Naive thymus-derived CD4-positive, alpha-beta T cell (primary cell): Measurements from ENCODE around the gene DENND4B. TPM values are rescaled to one million over a fixed set of nuclear protein-coding genes. Genes with fewer than 3 reads are reported as not detected.
A peak's percentile ranks its signal among the peaks of the same experiment; 100 is the strongest.

Source experiments
- ATAC-seq: fragments of 150-1000 bp; cut with Tn5 transposase; 2 replicates; pipeline ENCODE4 v1.10.0; 2021; ENCODE audit warnings: mild to moderate bottlenecking, moderate library complexity
- CTCF ChIA-PET: fragments of 350-600 bp; sonication (Branson Sonifier 250); formaldehyde crosslinking; loops from one replicate; lab custom pipeline; 2021; ENCODE audit warnings: antibody characterized with exemption; lab: Charles Lee
- POLR2A ChIA-PET: fragments of 350-600 bp; sonication (Branson Sonifier 250); formaldehyde crosslinking; loops from one replicate; lab custom pipeline; 2021; ENCODE audit warnings: antibody characterized with exemption, inconsistent platforms; lab: Charles Lee
- DNase-seq, 9 donors: peaks; one replicate each; pipeline versions ENCODE4 v3.0.0 to v3.0.0-alpha.2; 2020 to 2022; ENCODE audit warnings: mixed read lengths in 1 of 9
- H3K27ac ChIP-seq: one replicate; pipeline ENCODE4 v1.7.0; 2013; ENCODE audit warnings: mild to moderate bottlenecking, low read depth, low read length, moderate library complexity
- H3K27me3 ChIP-seq, 2 donors: one replicate each; pipeline ENCODE4 v1.7.0; 2013; ENCODE audit warnings: low read length in 2 of 2, mild to moderate bottlenecking in 2 of 2, moderate library complexity in 2 of 2; ENCODE audit not compliant: control insufficient read depth in 2 of 2, insufficient read depth in 2 of 2
- H3K36me3 ChIP-seq, 3 experiments: 1 replicate in 2 of 3; 2 replicates in 1 of 3; pipeline ENCODE4 v1.7.0; 2013; ENCODE audit warnings: low read length in 3 of 3, mild to moderate bottlenecking in 3 of 3, moderate library complexity in 1 of 3; ENCODE audit not compliant: insufficient read depth in 3 of 3, control insufficient read depth in 2 of 3
- H3K4me1 ChIP-seq, 2 donors: one replicate each; pipeline ENCODE4 v1.7.0; 2013; ENCODE audit warnings: low read length in 2 of 2, mild to moderate bottlenecking in 2 of 2, moderate library complexity in 1 of 2; ENCODE audit not compliant: control insufficient read depth in 2 of 2, insufficient read depth in 2 of 2
- H3K4me3 ChIP-seq: 2 replicates; pipeline ENCODE4 v1.7.0; 2013; ENCODE audit warnings: mild to moderate bottlenecking, low read length
- H3K9me3 ChIP-seq, 3 experiments: 1 replicate in 2 of 3; 2 replicates in 1 of 3; pipeline ENCODE4 v1.7.0; 2013; ENCODE audit warnings: low read length in 3 of 3; ENCODE audit not compliant: control insufficient read depth in 2 of 3
- H3K27ac Mint-ChIP-seq, 9 donors: one replicate each; pipeline ENCODE4 v1.8.0; 2020 to 2022; ENCODE audit warnings: mixed read lengths in 9 of 9, mild to moderate bottlenecking in 8 of 9, moderate library complexity in 5 of 9, inconsistent platforms in 2 of 9
- H3K27me3 Mint-ChIP-seq, 5 donors: one replicate each; pipeline ENCODE4 v1.8.0; 2021 to 2022; ENCODE audit warnings: mixed read lengths in 5 of 5, mild to moderate bottlenecking in 1 of 5
- H3K36me3 Mint-ChIP-seq, 5 donors: one replicate each; pipeline ENCODE4 v1.8.0; 2020 to 2022; ENCODE audit warnings: mixed read lengths in 5 of 5, mild to moderate bottlenecking in 3 of 5, inconsistent platforms in 1 of 5
- H3K4me1 Mint-ChIP-seq, 7 donors: one replicate each; pipeline ENCODE4 v1.8.0; 2020 to 2022; ENCODE audit warnings: mixed read lengths in 7 of 7, mild to moderate bottlenecking in 3 of 7, inconsistent platforms in 1 of 7
- H3K4me3 Mint-ChIP-seq, 10 donors: one replicate each; pipeline ENCODE4 v1.8.0; 2020 to 2022; ENCODE audit warnings: mild to moderate bottlenecking in 10 of 10, mixed read lengths in 10 of 10, moderate library complexity in 6 of 10, inconsistent platforms in 2 of 10
- H3K9me3 Mint-ChIP-seq, 11 donors: one replicate each; pipeline ENCODE4 v1.8.0; 2020 to 2022; ENCODE audit warnings: mixed read lengths in 11 of 11, mild to moderate bottlenecking in 4 of 11, inconsistent platforms in 1 of 11, moderate library complexity in 1 of 11
- intact Hi-C, 2 donors: fragments of 100-400 bp; cut with micrococcal nuclease; formaldehyde crosslinking; loops; one replicate each; pipeline ENCODE4 v1.15.1; 2023
- polyA plus RNA-seq, 2 donors: library from polyadenylated mRNA; unstranded; fragments of 300-500 nt; fragmentation: Illumina TruSeq; gene quantifications; one replicate each; pipeline ENCODE4 v1.2.3, GENCODE V29; 2021
- total RNA-seq, 6 experiments: library from RNA in 5 of 6; stranded (reverse) in 5 of 6; gene quantifications; 1 replicate in 5 of 6; 2 replicates in 1 of 6; pipeline ENCODE4 v1.2.3 and lab custom pipeline; 2021 to 2026

Gene DENND4B
- total and polyA plus RNA-seq, 7 experiments from 2014 or later = 12.5 to 223 (median 170) TPM

DNA sequence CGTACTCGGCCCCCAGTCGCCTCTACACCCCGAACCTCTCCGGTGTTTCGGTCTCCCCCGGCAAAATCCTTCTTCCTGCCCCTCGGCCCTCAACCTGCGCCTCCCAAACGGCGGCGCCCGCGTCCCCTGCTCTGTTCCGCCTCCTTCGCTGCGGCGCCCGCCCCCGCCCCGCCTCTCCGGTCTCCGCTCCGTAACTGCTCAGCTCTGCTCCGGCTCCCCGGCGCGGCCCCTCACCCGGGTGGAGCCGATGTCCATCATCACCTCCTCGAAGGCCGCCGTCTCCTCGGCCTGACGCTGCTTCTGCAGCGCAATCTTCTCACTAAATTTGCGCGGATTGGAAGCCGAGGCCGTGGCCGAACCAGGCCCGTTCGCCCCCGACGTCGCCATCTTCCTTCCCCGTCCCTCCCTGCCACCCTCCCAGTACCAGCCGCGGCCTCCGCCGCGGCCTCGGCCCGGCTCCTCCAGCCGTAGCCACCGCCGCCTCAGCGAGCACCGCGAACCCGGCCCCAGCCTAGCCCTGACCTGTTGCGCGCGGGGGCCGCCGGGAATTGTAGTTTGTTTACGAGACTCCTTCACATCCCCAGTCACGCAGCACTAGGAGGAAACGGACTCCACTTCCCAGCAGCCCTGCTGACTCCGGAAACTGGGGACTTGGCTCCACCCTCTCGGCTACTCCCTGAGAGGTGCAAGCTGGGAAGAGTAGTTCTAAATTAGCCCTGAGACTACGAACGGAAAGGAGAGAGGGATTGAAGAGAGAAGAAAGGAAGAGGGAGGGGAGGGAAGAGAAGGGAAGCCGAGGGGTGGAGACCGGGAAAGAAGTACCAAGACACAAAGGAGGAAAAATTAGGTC is 11.8 kb upstream of the DENND4B start, which contains the start of gene CRTC2:
Gene CRTC2 (minus strand): TSS at position 502 of the 850 bp plus-strand sequence. CDS start 115 bp downstream, at position 387.
- Mint-ChIP-seq H3K4me3 (peak within 1 kb of the TSS; percentile 91 to 100 (median 97)), H3K27me3 (no peaks in the 10 kb centered on the region), H3K36me3 (peaks cover 0 to 17% (median 6%) of the 10 kb centered on the region in 5 donors), H3K4me1 (peaks cover 34 to 71% (median 67%) of the 10 kb centered on the region in 7 donors), H3K27ac (peak within 1 kb of the TSS; percentile 89 to 98 (median 94)), H3K9me3 (no peaks in the 10 kb centered on the region)
- ChIA-PET POLR2A (interaction anchor here (0.5 to 12.8 kb wide), 10 partner anchors 10 to 288 kb away, joined by 3 to 159 read pairs (median 13); partner anchors contain the start of genes CREB3L4, DENND4B, GATAD2B and ILF2), CTCF (interaction anchor here (0.8 to 5.5 kb wide), 4 partner anchors 12 to 40 kb away, joined by 3 to 36 read pairs (median 3); partner anchors contain the start of genes DENND4B and JTB)
- Histone ChIP-seq H3K4me3 (peak within 1 kb of the TSS; percentile 74), H3K36me3 (peaks cover 3 to 29% (median 9%) of the 10 kb centered on the region in 3 experiments), H3K9me3 (no peaks in the 10 kb centered on the region), H3K27me3 (no peaks in the 10 kb centered on the region), H3K4me1 (peaks cover 36% of the 10 kb centered on the region in 2 donors), H3K27ac (peak within 1 kb of the TSS; percentile 92)
- DNase-seq (peak; percentile 86 to 99 (median 96)), ATAC-seq (peak; percentile 94)
- intact Hi-C loops = loop anchor here (1.0 to 5.0 kb wide), 15 partner anchors 9 to 1899 kb away; partner anchors contain the start of genes HAX1 (in 2 of the 2), JTB (in 2 of the 2), RPS27 (in 2 of the 2) and CREB3L4 (in 1 of the 2)

DNA sequence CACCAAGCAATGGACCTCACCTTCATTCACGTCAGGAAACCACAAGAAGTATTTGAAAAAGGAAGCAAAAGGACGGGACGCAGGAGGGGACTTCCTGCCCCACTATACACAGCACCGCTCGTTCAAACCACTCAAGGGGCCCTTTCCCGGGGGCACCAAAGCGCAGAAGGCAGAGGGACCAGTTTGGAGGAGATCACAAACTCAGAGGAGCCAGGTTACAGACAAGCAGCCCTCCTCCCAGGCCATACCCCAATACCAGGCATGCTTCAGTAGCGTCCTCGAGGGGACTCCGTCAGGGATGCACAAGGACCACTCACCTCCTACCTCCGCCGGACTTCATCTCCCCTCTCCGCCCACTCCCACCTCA is 11.2 kb upstream of the DENND4B start:
- peak overlapping the region; percentile 91 to 100 (median 97) for H3K4me3 Mint-ChIP-seq
- H3K4me3 ChIP-seq = peak overlapping the region; percentile 74
- H3K27me3 Mint-ChIP-seq = no peaks in the 10 kb centered on the region
- no peaks in the 10 kb centered on the region for H3K9me3 Mint-ChIP-seq
- peaks cover 0 to 19% (median 6%) of the 10 kb centered on the region in 5 donors for H3K36me3 Mint-ChIP-seq
- peak; percentile 8 for ATAC-seq
- peak in 3 of 9 donors; percentile 34 to 58 (median 42) for DNase-seq
- intact Hi-C loops = loop anchor here (1.0 to 5.0 kb wide), 16 partner anchors 10 to 1900 kb away; partner anchors contain the start of genes CREB3L4 (in 2 of the 2), DENND4B (in 2 of the 2), HAX1 (in 2 of the 2) and JTB (in 2 of the 2)
- H3K27ac Mint-ChIP-seq = peak overlapping the region; percentile 89 to 98 (median 94)
- peaks cover 5 to 32% (median 9%) of the 10 kb centered on the region in 3 experiments for H3K36me3 ChIP-seq
- POLR2A ChIA-PET = interaction anchor here (0.5 to 12.8 kb wide), 8 partner anchors 11 to 288 kb away, joined by 3 to 159 read pairs (median 23); partner anchors contain the start of genes CREB3L4, DENND4B, GATAD2B and ILF2
- peak overlapping the region; percentile 92 for H3K27ac ChIP-seq
- H3K27me3 ChIP-seq = no peaks in the 10 kb centered on the region
- H3K4me1 Mint-ChIP-seq = peaks cover 34 to 68% (median 66%) of the 10 kb centered on the region in 7 donors
- peaks cover 31 to 34% of the 10 kb centered on the region in 2 donors for H3K4me1 ChIP-seq
- no peaks in the 10 kb centered on the region for H3K9me3 ChIP-seq
- CTCF ChIA-PET = interaction anchor here (5.5 kb wide), 1 partner anchor 12 kb away, joined by 36 read pairs; the partner anchor contains the start of gene DENND4B

DNA sequence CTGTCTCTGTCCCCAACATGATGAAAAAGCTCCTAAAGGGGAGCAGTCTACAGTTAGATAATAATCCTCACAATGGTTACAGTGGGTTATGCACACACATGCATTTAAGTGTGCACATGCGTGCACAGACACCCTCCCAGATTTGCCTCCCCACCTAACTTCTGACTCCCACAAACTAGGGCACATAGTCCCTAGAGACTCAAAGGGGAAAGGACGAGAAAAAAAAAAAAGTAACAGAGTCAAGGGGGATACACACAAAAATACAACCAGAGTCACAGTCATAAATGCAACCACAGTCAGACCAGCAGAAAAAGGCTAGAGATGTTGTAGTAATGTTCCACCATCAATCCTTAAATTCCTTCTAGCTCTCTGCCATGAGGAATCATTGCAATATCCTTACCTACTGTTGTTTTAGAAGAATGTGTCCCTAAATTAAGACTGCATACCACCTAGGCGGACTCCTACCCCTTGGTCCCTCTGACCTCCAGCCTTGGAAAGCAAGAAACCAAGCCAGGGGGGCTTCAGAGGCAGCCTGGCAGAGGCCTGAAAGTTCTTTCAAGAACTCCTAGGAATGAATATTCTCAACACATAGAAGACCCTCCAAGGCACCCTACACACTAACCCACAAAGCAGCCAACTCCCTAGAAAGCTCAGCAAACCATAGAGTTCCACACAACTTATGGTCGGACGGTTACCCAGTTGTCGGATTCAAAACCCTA is 10.6 kb upstream of the DENND4B start:
- DNase-seq (no peak), ATAC-seq (no peak)
- ChIA-PET CTCF (interaction anchor here (0.7 to 5.5 kb wide), 5 partner anchors 11 to 159 kb away, joined by 3 to 36 read pairs (median 4); partner anchors contain the start of genes DENND4B, GATAD2B and JTB), POLR2A (interaction anchor here (0.5 to 12.8 kb wide), 12 partner anchors 9 to 287 kb away, joined by 3 to 159 read pairs (median 8); partner anchors contain the start of genes CREB3L4, DENND4B, GATAD2B and ILF2)
- H3K27me3 Mint-ChIP-seq = no peaks in the 10 kb centered on the region
- H3K27ac ChIP-seq = peak overlapping the region; percentile 92
- no peaks in the 10 kb centered on the region for H3K27me3 ChIP-seq
- peak overlapping the region; percentile 91 to 100 (median 97) for H3K4me3 Mint-ChIP-seq
- peaks cover 11 to 38% (median 13%) of the 10 kb centered on the region in 3 experiments for H3K36me3 ChIP-seq
- peaks cover 30 to 64% (median 60%) of the 10 kb centered on the region in 7 donors for H3K4me1 Mint-ChIP-seq
- peaks cover 27 to 33% of the 10 kb centered on the region in 2 donors for H3K4me1 ChIP-seq
- no peaks in the 10 kb centered on the region for H3K9me3 Mint-ChIP-seq
- H3K4me3 ChIP-seq = peak overlapping the region; percentile 74
- peaks cover 0 to 21% (median 6%) of the 10 kb centered on the region in 5 donors for H3K36me3 Mint-ChIP-seq
- no peaks in the 10 kb centered on the region for H3K9me3 ChIP-seq
- intact Hi-C loops = loop anchor here (1.0 to 5.0 kb wide), 5 partner anchors 10 to 1900 kb away; partner anchors contain the start of genes CREB3L4 (in 1 of the 2), DENND4B (in 1 of the 2), GON4L (in 1 of the 2) and INTS3 (in 1 of the 2)
- peak overlapping the region; percentile 89 to 98 (median 94) for H3K27ac Mint-ChIP-seq

DNA sequence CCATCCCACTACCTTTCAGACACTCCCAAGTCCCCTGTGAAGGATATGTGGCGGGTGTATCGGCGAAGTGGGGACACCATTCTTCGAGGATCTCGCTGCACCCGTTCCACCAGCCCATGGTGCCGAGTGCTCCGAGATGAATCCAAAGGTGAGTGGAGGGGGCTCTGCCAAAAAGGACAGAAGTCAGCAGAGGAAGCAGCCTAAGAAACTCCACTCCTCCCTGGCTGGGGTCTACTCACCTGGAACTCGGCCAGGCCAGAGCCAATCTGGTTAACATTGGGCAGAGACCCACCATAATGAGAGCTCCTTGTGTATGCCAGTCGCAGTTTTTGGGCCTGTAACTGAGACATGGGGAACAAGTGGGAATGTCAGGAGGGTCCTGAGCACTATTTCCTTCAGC is 8.3 kb upstream of the DENND4B start:
- H3K4me3 Mint-ChIP-seq = peak overlapping the region in 5 of 10 donors; percentile 7 to 56 (median 45)
- Histone ChIP-seq H3K36me3 (peaks cover 27 to 57% (median 29%) of the 10 kb centered on the region in 3 experiments), H3K27ac (peak overlapping the region; percentile 25), H3K27me3 (no peaks in the 10 kb centered on the region), H3K4me3 (no peak overlapping the region), H3K9me3 (no peaks in the 10 kb centered on the region), H3K4me1 (peaks cover 27 to 33% of the 10 kb centered on the region in 2 donors)
- no peaks in the 10 kb centered on the region for H3K27me3 Mint-ChIP-seq
- H3K9me3 Mint-ChIP-seq = no peaks in the 10 kb centered on the region
- ChIA-PET CTCF (interaction anchor here (2.3 to 5.5 kb wide), 2 partner anchors 9 to 32 kb away, joined by 11 to 36 read pairs; partner anchors contain the start of genes DENND4B and RAB13), POLR2A (interaction anchor here (1.3 to 12.8 kb wide), 4 partner anchors 11 to 35 kb away, joined by 3 to 159 read pairs (median 106); partner anchors contain the start of genes CREB3L4, DENND4B, JTB and RPS27)
- peaks cover 0 to 30% (median 17%) of the 10 kb centered on the region in 5 donors for H3K36me3 Mint-ChIP-seq
- no peak for DNase-seq
- peaks cover 32 to 64% (median 51%) of the 10 kb centered on the region in 7 donors for H3K4me1 Mint-ChIP-seq
- no peak for ATAC-seq
- peak overlapping the region in 4 of 9 donors; percentile 31 to 90 (median 86) for H3K27ac Mint-ChIP-seq
- intact Hi-C loops = loop anchor here (5.0 kb wide), 2 partner anchors 228 to 1902 kb away; partner anchors contain the start of genes GON4L (in 1 of the 2), INTS3 (in 1 of the 2) and SYT11 (in 1 of the 2)

- Mint-ChIP-seq H3K27me3 (no peaks in the 10 kb centered on the region), H3K4me3 (peak overlapping the region in 9 of 10 donors; percentile 7 to 74 (median 36)), H3K27ac (peak overlapping the region; percentile 7 to 89 (median 75)), H3K4me1 (peaks cover 32 to 61% (median 50%) of the 10 kb centered on the region in 7 donors), H3K36me3 (peaks cover 0 to 32% (median 17%) of the 10 kb centered on the region in 5 donors), H3K9me3 (no peaks in the 10 kb centered on the region)
- Histone ChIP-seq H3K27ac (peak overlapping the region; percentile 30), H3K36me3 (peaks cover 27 to 63% (median 34%) of the 10 kb centered on the region in 3 experiments), H3K9me3 (no peaks in the 10 kb centered on the region), H3K4me3 (no peak overlapping the region), H3K27me3 (no peaks in the 10 kb centered on the region), H3K4me1 (peaks cover 27 to 33% of the 10 kb centered on the region in 2 donors)
- intact Hi-C loops = no loop called here
- ChIA-PET CTCF (interaction anchor here (2.3 to 5.5 kb wide), 2 partner anchors 8 to 33 kb away, joined by 11 to 36 read pairs; partner anchors contain the start of genes DENND4B and RAB13), POLR2A (interaction anchor here (0.7 to 12.8 kb wide), 6 partner anchors 9 to 32 kb away, joined by 3 to 159 read pairs (median 49); partner anchors contain the start of genes CREB3L4, DENND4B, JTB and SLC39A1)
- no peak for DNase-seq
- no peak for ATAC-seq
Measured at GRCh38 chr1:153953859-153954365, 7.4 kb upstream of the DENND4B start.
